Measurements from ENCODE around the gene TSHR.

- TF ChIP-seq CREM (IDR thresholded peaks at IDR 0.05), result no peak
- TF ChIP-seq CREM (CRISPR knock-in tag; IDR thresholded peaks at IDR 0.05), result no peak
- TF ChIP-seq GATAD1 (CRISPR knock-in tag; IDR thresholded peaks at IDR 0.05), result no peak
These were observed 141.2 kb downstream of the TSHR start for GRCh38 chr14:81096656-81097055.

Data from HepG2 (cell line).